HCT116 (cell line): Measurements from ENCODE around the gene RMDN3. TPM values are rescaled to one million over a fixed set of nuclear protein-coding genes. Genes with fewer than 3 reads are reported as not detected.

ENCODE experiments used
- ATAC-seq: fragments of 200-7000 bp; cut with Tn5 transposase; 2 replicates; pipeline ENCODE4 v1.9.1; 2020; ENCODE audit warnings: mild to moderate bottlenecking, moderate library complexity
- BruUV-seq: library from RNA; stranded (reverse); fragments of 400-500 nt; replicated peaks from 2 replicates; lab custom pipeline; 2021; lab: Mats Ljungman, UMichigan
- CTCF ChIA-PET: fragments of 300-600 bp; sonication (Branson Sonifier 250); formaldehyde crosslinking; loops from one replicate; lab custom pipeline; 2021; ENCODE audit warnings: antibody characterized with exemption; lab: Charles Lee
- POLR2A ChIA-PET: fragments of 300-600, 350-600 bp; sonication (Branson Sonifier 250); formaldehyde crosslinking; loops from one replicate; lab custom pipeline; 2021; ENCODE audit warnings: antibody characterized with exemption; lab: Charles Lee
- RAD21 ChIA-PET, 2 experiments: fragments of 300-600 bp; sonication (Branson Sonifier 250); formaldehyde crosslinking; loops; one replicate each; lab custom pipeline; 2023; ENCODE audit warnings: low total read pairs in 2 of 2; ENCODE audit not compliant: uncharacterized antibody in 2 of 2, unreplicated experiment in 2 of 2, low non-redundant PET in 1 of 2; lab: Charles Lee
- DNase-seq: peaks from one replicate; pipeline ENCODE4 v3.0.0-alpha.2; 2010; ENCODE audit warnings: low read depth, low spot score
- H2AFZ ChIP-seq: fragments of 200-600 bp; shearing (Covaris generic), sonication (generic); 2 replicates; pipeline ENCODE4 v1.6.1; 2017; ENCODE audit warnings: low read depth, mixed run types, mixed read lengths, antibody characterized with exemption, low read length; ENCODE audit not compliant: poor library complexity, severe bottlenecking
- H3K27ac ChIP-seq: 2 replicates; pipeline ENCODE4 v1.5.1; 2012; ENCODE audit warnings: low read depth, low read length
- H3K27me3 ChIP-seq: fragments of 200-600 bp; sonication (generic); 2 replicates; pipeline ENCODE4 v1.6.1; 2016; ENCODE audit warnings: mixed run types, low read length, mixed read lengths; ENCODE audit not compliant: insufficient read depth
- H3K36me3 ChIP-seq, 2 experiments: fragments of 200-500 bp in 1 of 2; fragments of 200-600 bp in 1 of 2; sonication (Bioruptor generic) in 1 of 2; sonication (generic) in 1 of 2; 2 replicates each; pipeline versions ENCODE4 v1.5.1 to v1.6.1; 2014 to 2016; ENCODE audit warnings: low read length in 2 of 2, inconsistent platforms in 1 of 2, mixed read lengths in 1 of 2, mixed run types in 1 of 2; ENCODE audit not compliant: insufficient read depth in 2 of 2, control insufficient read depth in 1 of 2
- H3K4me1 ChIP-seq, 2 experiments: fragments of 200-600 bp in 1 of 2; sonication (generic) in 1 of 2; 2 replicates each; pipeline versions ENCODE4 v1.5.1 to v1.6.1; 2012 to 2017; ENCODE audit warnings: low read length in 2 of 2, inconsistent platforms in 1 of 2, mild to moderate bottlenecking in 1 of 2, mixed read lengths in 1 of 2, mixed run types in 1 of 2, moderate library complexity in 1 of 2; ENCODE audit not compliant: insufficient read depth in 2 of 2, control insufficient read depth in 1 of 2
- H3K4me2 ChIP-seq: fragments of 200-600 bp; sonication (generic); 2 replicates; pipeline ENCODE4 v1.6.1; 2017; ENCODE audit warnings: mixed run types, low read length, mixed read lengths
- H3K4me3 ChIP-seq, 2 experiments: fragments of 200-600 bp in 1 of 2; sonication (generic) in 1 of 2; replicated peaks in 1 of 2; 2 replicates each; pipeline ENCODE4 v1.5.1; 2011 to 2016; ENCODE audit warnings: low read length in 2 of 2, control low read depth in 1 of 2, low read depth in 1 of 2, mild to moderate bottlenecking in 1 of 2, mixed read lengths in 1 of 2, mixed run types in 1 of 2
- H3K79me2 ChIP-seq: fragments of 200-600 bp; sonication (generic); 2 replicates; pipeline ENCODE4 v1.6.1; 2017; ENCODE audit warnings: mild to moderate bottlenecking, mixed run types, low read length, moderate library complexity, mixed read lengths; ENCODE audit not compliant: insufficient read depth
- H3K9ac ChIP-seq: fragments of 200-600 bp; sonication (generic); 2 replicates; pipeline ENCODE4 v1.6.1; 2016; ENCODE audit warnings: low read length, mixed read lengths
- H3K9me2 ChIP-seq: fragments of 200-600 bp; sonication (generic), shearing (Covaris generic); 2 replicates; pipeline ENCODE4 v1.6.1; 2017; ENCODE audit warnings: mixed run types, mild to moderate bottlenecking, moderate library complexity; ENCODE audit not compliant: insufficient read depth
- H3K9me3 ChIP-seq, 2 experiments: fragments of 200-500 bp in 1 of 2; fragments of 200-600 bp in 1 of 2; sonication (Bioruptor generic) in 1 of 2; sonication (generic) in 1 of 2; 2 replicates each; pipeline ENCODE4 v1.6.1; 2014 to 2017; ENCODE audit warnings: low read length in 2 of 2, mixed read lengths in 2 of 2, inconsistent platforms in 1 of 2, low read depth in 1 of 2, mild to moderate bottlenecking in 1 of 2, mixed run types in 1 of 2, moderate library complexity in 1 of 2; ENCODE audit not compliant: control insufficient read depth in 1 of 2, insufficient read depth in 1 of 2
- H4K20me1 ChIP-seq: fragments of 200-600 bp; sonication (generic), shearing (Covaris generic); 2 replicates; pipeline ENCODE4 v1.6.1; 2017; ENCODE audit warnings: mixed run types, mild to moderate bottlenecking, moderate library complexity; ENCODE audit not compliant: insufficient read depth
- CBX3 ChIP-seq: IDR thresholded peaks from 2 replicates; pipeline ENCODE4 v1.6.1; 2012; ENCODE audit warnings: low read depth
- CEBPB ChIP-seq: IDR thresholded peaks from 2 replicates; pipeline ENCODE4 v1.6.1; 2012; ENCODE audit warnings: low read depth
- EGR1 ChIP-seq: IDR thresholded peaks from 2 replicates; pipeline ENCODE4 v1.6.1; 2012; ENCODE audit warnings: low read depth
- ELF1 ChIP-seq: IDR thresholded peaks from 2 replicates; pipeline ENCODE4 v1.6.1; 2012; ENCODE audit warnings: low read depth, borderline replicate concordance
- POLR2A ChIP-seq: IDR thresholded peaks from 2 replicates; pipeline ENCODE4 v1.7.0; 2011; ENCODE audit warnings: borderline replicate concordance; ENCODE audit not compliant: insufficient read depth, insufficient read length; ENCODE audit errors: extremely low read depth
- SRF ChIP-seq: IDR thresholded peaks from 2 replicates; pipeline ENCODE4 v1.6.1; 2012; ENCODE audit warnings: low read depth
- TCF7L2 ChIP-seq: IDR thresholded peaks from 2 replicates; pipeline ENCODE4 v1.7.0; 2011; ENCODE audit warnings: borderline replicate concordance, inconsistent platforms; ENCODE audit not compliant: insufficient read depth, insufficient read length; ENCODE audit errors: extremely low read depth
- YY1 ChIP-seq: IDR thresholded peaks from 2 replicates; pipeline ENCODE4 v1.6.1; 2011; ENCODE audit warnings: low read length, low read depth, moderate library complexity, mild to moderate bottlenecking; ENCODE audit not compliant: insufficient replicate concordance; ENCODE audit errors: extremely low read depth
- ZFX ChIP-seq: fragments of 450-650 bp; IDR thresholded peaks from 2 replicates; pipeline ENCODE4 v1.6.1; 2017
- ZNF274 ChIP-seq: fragments of 200-500 bp; sonication (Bioruptor generic); IDR thresholded peaks from 2 replicates; pipeline ENCODE4 v1.6.1; 2014; ENCODE audit warnings: mild to moderate bottlenecking, low read depth, low read length, inconsistent platforms
- intact Hi-C: fragments of 100-400 bp; cut with micrococcal nuclease; formaldehyde crosslinking; loops from 2 replicates; pipeline ENCODE4 v1.10.0; 2022
- total RNA-seq: library from RNA; stranded (reverse); gene quantifications from one replicate; pipeline ENCODE4 v1.2.1, GENCODE V29; 2021; ENCODE audit not compliant: unreplicated experiment
- TF ChIP-seq, protein P1 (sequence below), 3 experiments: fragments of 200-600 bp in 1 of 3; sonication (generic) in 1 of 3; IDR thresholded peaks in 2 of 3; conservative IDR thresholded peaks in 1 of 3; 2 replicates each; pipeline ENCODE4 v1.5.1; 2012 to 2017; ENCODE audit warnings: low read depth in 2 of 3, low read length in 2 of 3, antibody characterized with exemption in 1 of 3, borderline replicate concordance in 1 of 3, control low read depth in 1 of 3, mild to moderate bottlenecking in 1 of 3, mixed read lengths in 1 of 3, mixed run types in 1 of 3, moderate library complexity in 1 of 3; ENCODE audit not compliant: insufficient read depth in 1 of 3

The RMDN3 gene
- total RNA-seq, 1 experiment from 2014 or later, result 21.5 TPM

- BruUV-seq, result no TSS peak
- peaks cover 18 to 34% of the 10 kb centered on the region in 2 experiments; a peak in 3 of 4 replicates for H3K4me1 ChIP-seq
- H3K9me3 ChIP-seq, result no peaks in the 10 kb centered on the region
- no peaks in the 10 kb centered on the region for H3K9me2 ChIP-seq
- DNase-seq (no peak), ATAC-seq (no peak)
- CTCF ChIA-PET, result interaction anchor here (1.8 kb wide), 1 partner anchor 18 kb away, joined by 4 read pairs; no protein-coding TSS in a partner anchor
- TF ChIP-seq EGR1, result no peak
- no peak for TF ChIP-seq ZFX
- no peak for TF ChIP-seq SRF
- TF ChIP-seq, protein P1, sequence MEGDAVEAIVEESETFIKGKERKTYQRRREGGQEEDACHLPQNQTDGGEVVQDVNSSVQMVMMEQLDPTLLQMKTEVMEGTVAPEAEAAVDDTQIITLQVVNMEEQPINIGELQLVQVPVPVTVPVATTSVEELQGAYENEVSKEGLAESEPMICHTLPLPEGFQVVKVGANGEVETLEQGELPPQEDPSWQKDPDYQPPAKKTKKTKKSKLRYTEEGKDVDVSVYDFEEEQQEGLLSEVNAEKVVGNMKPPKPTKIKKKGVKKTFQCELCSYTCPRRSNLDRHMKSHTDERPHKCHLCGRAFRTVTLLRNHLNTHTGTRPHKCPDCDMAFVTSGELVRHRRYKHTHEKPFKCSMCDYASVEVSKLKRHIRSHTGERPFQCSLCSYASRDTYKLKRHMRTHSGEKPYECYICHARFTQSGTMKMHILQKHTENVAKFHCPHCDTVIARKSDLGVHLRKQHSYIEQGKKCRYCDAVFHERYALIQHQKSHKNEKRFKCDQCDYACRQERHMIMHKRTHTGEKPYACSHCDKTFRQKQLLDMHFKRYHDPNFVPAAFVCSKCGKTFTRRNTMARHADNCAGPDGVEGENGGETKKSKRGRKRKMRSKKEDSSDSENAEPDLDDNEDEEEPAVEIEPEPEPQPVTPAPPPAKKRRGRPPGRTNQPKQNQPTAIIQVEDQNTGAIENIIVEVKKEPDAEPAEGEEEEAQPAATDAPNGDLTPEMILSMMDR (IDR thresholded peaks at IDR 0.05 in 2 of 3, conservative IDR thresholded peaks at IDR 0.05 in 1 of 3; ENCODE audit: borderline replicate concordance in 1 of 3, insufficient read depth in 1 of 3, low read depth in 2 of 3, low read length in 2 of 3), result no peak
- TF ChIP-seq TCF7L2, result no peak
- TF ChIP-seq CEBPB, result no peak
- no peak for TF ChIP-seq ELF1
- TF ChIP-seq CBX3, result no peak
- TF ChIP-seq YY1, result no peak
- TF ChIP-seq POLR2A, result no peak
- TF ChIP-seq ZNF274, result no peak
- no peak overlapping the region for H3K27ac ChIP-seq
- no peak overlapping the region for H3K4me3 ChIP-seq
- H3K79me2 ChIP-seq, result peaks cover 41% of the 10 kb centered on the region
- no peaks in the 10 kb centered on the region for H4K20me1 ChIP-seq
- H3K36me3 ChIP-seq, result no peaks in the 10 kb centered on the region
- no peak overlapping the region for H3K9ac ChIP-seq
- RAD21 ChIA-PET, result no interaction called here
- H3K4me2 ChIP-seq, result no peak overlapping the region
- no peak overlapping the region for H2AFZ ChIP-seq
- no peaks in the 10 kb centered on the region for H3K27me3 ChIP-seq
- intact Hi-C loops, result no loop called here
- POLR2A ChIA-PET, result no interaction called here
Observed at GRCh38 chr15:40803076-40803475, 48.0 kb upstream of the RMDN3 start.
